Keratinocyte (primary cell): Measurements from ENCODE around the gene SP4. TPM values are rescaled to one million over a fixed set of nuclear protein-coding genes. Genes with fewer than 3 reads are reported as not detected.

ENCODE experiments used
- DNase-seq: peaks from one replicate; pipeline ENCODE4 v3.0.0-alpha.2; 2011; ENCODE audit warnings: low read depth, missing footprints, low spot score
- FAIRE-seq: peaks from 2 replicates; lab custom pipeline; 2011; peaks lifted over from hg19 to GRCh38; lab: Jason Lieb, UNC
- H2AFZ ChIP-seq: 2 replicates; pipeline ENCODE4 v1.6.0; 2012; ENCODE audit warnings: low read length, control low read depth, inconsistent platforms; ENCODE audit not compliant: control insufficient read depth
- H3K27ac ChIP-seq: 2 replicates; pipeline ENCODE4 v1.5.1; 2011; ENCODE audit warnings: low read length; ENCODE audit not compliant: control insufficient read depth, insufficient read depth
- H3K27me3 ChIP-seq: 3 replicates; pipeline ENCODE4 v1.6.0; 2011; ENCODE audit warnings: low read length; ENCODE audit not compliant: control insufficient read depth, insufficient read depth; ENCODE audit errors: extremely low read depth
- H3K36me3 ChIP-seq, 2 experiments: 2 replicates in 1 of 2; 3 replicates in 1 of 2; pipeline ENCODE4 v1.5.1; 2011; ENCODE audit warnings: low read length in 2 of 2, mild to moderate bottlenecking in 1 of 2; ENCODE audit not compliant: control insufficient read depth in 2 of 2, insufficient read depth in 2 of 2; ENCODE audit errors: extremely low read depth in 1 of 2
- H3K4me1 ChIP-seq: 3 replicates; pipeline ENCODE4 v1.5.1; 2011; ENCODE audit warnings: low read length; ENCODE audit not compliant: control insufficient read depth, insufficient read depth; ENCODE audit errors: extremely low read depth
- H3K4me2 ChIP-seq: 3 replicates; pipeline ENCODE4 v1.6.0; 2011; ENCODE audit warnings: low read depth, low read length; ENCODE audit not compliant: control insufficient read depth, insufficient read depth; ENCODE audit errors: extremely low read depth
- H3K4me3 ChIP-seq, 3 experiments: fragments of 200-600 bp in 1 of 3; sonication (generic) in 1 of 3; 2 replicates in 2 of 3; 3 replicates in 1 of 3; pipeline ENCODE4 v1.5.1; 2011 to 2016; ENCODE audit warnings: low read length in 3 of 3, mild to moderate bottlenecking in 3 of 3, control low read depth in 2 of 3, inconsistent platforms in 1 of 3, low read depth in 1 of 3, mixed read lengths in 1 of 3, mixed run types in 1 of 3, moderate library complexity in 1 of 3; ENCODE audit not compliant: control insufficient read depth in 2 of 3, insufficient read depth in 2 of 3; ENCODE audit errors: extremely low read depth in 1 of 3
- H3K79me2 ChIP-seq: 2 replicates; pipeline ENCODE4 v1.6.0; 2012; ENCODE audit warnings: low read length; ENCODE audit not compliant: control insufficient read depth, insufficient read depth
- H3K9ac ChIP-seq: 3 replicates; pipeline ENCODE4 v1.6.0; 2011; ENCODE audit warnings: low read length; ENCODE audit not compliant: control insufficient read depth, insufficient read depth; ENCODE audit errors: extremely low read depth
- H3K9me1 ChIP-seq: 3 replicates; pipeline ENCODE4 v1.6.0; 2011; ENCODE audit warnings: low read length; ENCODE audit not compliant: control insufficient read depth, insufficient read depth; ENCODE audit errors: extremely low read depth
- H3K9me3 ChIP-seq: 2 replicates; pipeline ENCODE4 v1.5.1; 2012; ENCODE audit warnings: low read depth, low read length; ENCODE audit not compliant: control insufficient read depth
- H4K20me1 ChIP-seq: 3 replicates; pipeline ENCODE4 v1.6.0; 2011; ENCODE audit warnings: low read length; ENCODE audit not compliant: control insufficient read depth, insufficient read depth; ENCODE audit errors: extremely low read depth
- CTCF ChIP-seq, 3 experiments: IDR thresholded peaks in 1 of 3; conservative IDR thresholded peaks in 1 of 3; optimal IDR thresholded peaks in 1 of 3; 2 replicates in 2 of 3; 3 replicates in 1 of 3; pipeline versions ENCODE3 to v1.5.1; 2011; ENCODE audit warnings: low read length in 3 of 3, mild to moderate bottlenecking in 3 of 3, moderate library complexity in 2 of 3, control low read depth in 1 of 3, inconsistent platforms in 1 of 3; ENCODE audit not compliant: insufficient read depth in 2 of 3; ENCODE audit errors: extremely low read depth in 1 of 3
- EZH2 ChIP-seq: IDR thresholded peaks from one replicate; pipeline ENCODE4 v1.6.1; 2012; ENCODE audit warnings: inconsistent platforms, mild to moderate bottlenecking, low read length, moderate library complexity
- dilution Hi-C: fragments of 300-500 bp; cut with MboI; formaldehyde crosslinking; loops from one replicate; pipeline ENCODE4 v1.7.0; 2020; ENCODE audit warnings: low sequenced_read_pairs; ENCODE audit not compliant: extremely low pct_ligation_motif_present
- polyA plus RNA-seq, 5 experiments: library from polyadenylated mRNA; depleted of rRNA in 3 of 5; stranded (reverse) in 3 of 5; stranded (forward) in 1 of 5; unstranded in 1 of 5; fragments of >200 nt; gene quantifications; 1 replicate in 1 of 5; 2 replicates in 3 of 5; 3 replicates in 1 of 5; pipeline versions ENCODE4 v1.2.1 to v1.2.3, GENCODE V29; 2011 to 2012; ENCODE audit warnings: missing spikeins in 2 of 5, low read depth in 1 of 5, low replicate concordance in 1 of 5

Gene SP4
- polyA plus RNA-seq, 1 donor (not counting 4 experiments of a cell fraction or from before 2014, with no cell fraction given): 1.5 TPM

- H3K9me3 ChIP-seq: no peaks in the 10 kb centered on the region
- no peak within 1 kb of the TSS for H3K9ac ChIP-seq
- no peak for TF ChIP-seq CTCF (optimal IDR thresholded peaks at IDR 0.05 in 1 of 3, IDR thresholded peaks at IDR 0.05 in 1 of 3, conservative IDR thresholded peaks at IDR 0.05 in 1 of 3; ENCODE audit: extremely low read depth in 1 of 3, insufficient read depth in 2 of 3, low read length in 3 of 3)
- TF ChIP-seq EZH2: no peak
- FAIRE-seq: no peak
- H3K4me1 ChIP-seq: peaks cover 8% of the 10 kb centered on the region
- no peaks in the 10 kb centered on the region for H3K9me1 ChIP-seq
- H3K4me2 ChIP-seq: peak within 1 kb of the TSS; percentile 90
- no peaks in the 10 kb centered on the region for H3K79me2 ChIP-seq
- H3K4me3 ChIP-seq: peak within 1 kb of the TSS; percentile 34 to 65 (median 54)
- peak within 1 kb of the TSS; percentile 66 for H2AFZ ChIP-seq
- dilution Hi-C loops: no loop called here
- H4K20me1 ChIP-seq: no peaks in the 10 kb centered on the region
- peaks cover 22% of the 10 kb centered on the region for H3K27me3 ChIP-seq
- no peak within 1 kb of the TSS for H3K27ac ChIP-seq
- H3K36me3 ChIP-seq: no peaks in the 10 kb centered on the region
- DNase-seq: no peak
These were observed 115.1 kb downstream of the SP4 start, which contains the start of gene DNAH11 for GRCh38 chr7:21542891-21543527. TSS of gene DNAH11 (plus strand) at chr7:21543039. CDS start at chr7:21543246, 207 bp downstream.

DNA sequence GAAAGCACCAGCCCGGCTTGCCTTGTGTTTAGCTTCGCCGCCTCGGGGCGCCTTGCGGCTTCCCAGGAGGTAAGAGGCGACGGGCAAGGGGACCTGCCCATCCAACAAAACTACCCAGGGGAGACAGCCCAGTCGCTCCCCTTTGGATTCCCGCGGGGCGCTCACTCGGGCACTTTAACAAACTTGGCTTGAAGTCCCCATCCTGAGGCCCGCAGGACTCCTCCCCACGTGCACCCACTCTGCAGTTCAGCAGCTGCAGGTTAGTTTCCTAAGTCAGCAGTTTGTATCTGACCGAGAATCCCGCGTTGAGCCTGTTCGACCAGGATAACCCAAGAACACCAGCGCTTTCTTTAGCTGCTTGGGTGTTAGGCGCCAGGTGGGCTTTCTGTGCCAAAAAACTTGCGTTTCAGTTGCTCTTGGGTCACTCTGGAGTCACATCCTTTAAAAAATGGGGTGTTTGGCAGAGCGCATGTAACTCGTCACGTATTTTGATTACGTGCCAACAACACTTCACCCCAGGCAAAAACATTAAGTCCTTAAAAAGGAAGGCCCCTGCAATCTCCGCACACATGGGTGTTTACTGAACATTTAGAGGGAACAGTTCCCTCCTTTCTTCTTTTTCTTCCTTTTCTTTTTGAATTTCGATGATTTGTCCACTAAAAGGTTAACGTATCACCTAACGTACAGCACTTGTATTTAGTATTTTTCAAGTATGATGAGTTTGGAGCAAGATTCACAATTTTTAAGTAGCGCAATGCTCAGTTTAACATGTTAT, 115.8 kb downstream of the SP4 start:
- peak overlapping the region; percentile 90 for H3K4me2 ChIP-seq

More for the DNA sequence above, 115.8 kb downstream of the SP4 start:
- H3K9ac ChIP-seq: no peak overlapping the region
- no peaks in the 10 kb centered on the region for H4K20me1 ChIP-seq
- H3K36me3 ChIP-seq: no peaks in the 10 kb centered on the region
- peaks cover 8% of the 10 kb centered on the region for H3K4me1 ChIP-seq
- H3K9me1 ChIP-seq: no peaks in the 10 kb centered on the region
- FAIRE-seq (no peak), DNase-seq (no peak)
- H3K79me2 ChIP-seq: no peaks in the 10 kb centered on the region
- dilution Hi-C loops: no loop called here
- no peak for TF ChIP-seq CTCF (optimal IDR thresholded peaks at IDR 0.05 in 1 of 3, IDR thresholded peaks at IDR 0.05 in 1 of 3, conservative IDR thresholded peaks at IDR 0.05 in 1 of 3; ENCODE audit: extremely low read depth in 1 of 3, insufficient read depth in 2 of 3, low read length in 3 of 3)
- TF ChIP-seq EZH2: peak; percentile 43
- peak overlapping the region; percentile 34 to 65 (median 54) for H3K4me3 ChIP-seq
- H2AFZ ChIP-seq: peak overlapping the region; percentile 66
- H3K27ac ChIP-seq: no peak overlapping the region
- H3K27me3 ChIP-seq: peaks cover 22% of the 10 kb centered on the region
- no peaks in the 10 kb centered on the region for H3K9me3 ChIP-seq
